Transverse colon (tissue), 4 donors: ENCODE measurements around the gene PPP6R3. TPM values are rescaled to one million over a fixed set of nuclear protein-coding genes. Genes with fewer than 3 reads are reported as not detected.

Experiments
- DNase-seq: peaks from one replicate; pipeline ENCODE4 v3.0.0-alpha.2; 2019
- H3K27ac ChIP-seq, 4 donors: fragments of 200-600 bp; sonication (generic); 2 replicates each; pipeline ENCODE4 v1.5.1; 2016 to 2018; ENCODE audit warnings: inconsistent platforms in 4 of 4
- H3K27me3 ChIP-seq: fragments of 200-600 bp; sonication (generic); 2 replicates; pipeline ENCODE4 v1.5.1; 2017; ENCODE audit warnings: inconsistent platforms
- H3K36me3 ChIP-seq, 4 donors: fragments of 200-600 bp; sonication (generic); 2 replicates each; pipeline ENCODE4 v1.5.1; 2017 to 2019; ENCODE audit warnings: inconsistent platforms in 4 of 4
- H3K4me1 ChIP-seq, 4 donors: fragments of 200-600 bp; sonication (generic); 2 replicates each; pipeline ENCODE4 v1.5.1; 2017 to 2020; ENCODE audit warnings: inconsistent platforms in 4 of 4
- H3K4me3 ChIP-seq, 4 donors: fragments of 200-600 bp; sonication (generic); 1 replicate in 1 of 4; 2 replicates in 3 of 4; pipeline versions ENCODE4 v1.5.1 to v1.6.1; 2017 to 2019; ENCODE audit warnings: inconsistent platforms in 4 of 4
- H3K9me3 ChIP-seq, 2 donors: fragments of 200-600 bp; sonication (generic); 2 replicates each; pipeline ENCODE4 v1.5.1; 2017 to 2019; ENCODE audit warnings: inconsistent platforms in 2 of 2
- EP300 ChIP-seq: sonication (generic); formaldehyde crosslinking; IDR thresholded peaks from one replicate; pipeline ENCODE4 v1.6.1; 2017; ENCODE audit warnings: antibody characterized with exemption, low read depth
- POLR2A ChIP-seq: fragments of 450-650 bp; IDR thresholded peaks from one replicate; pipeline ENCODE4 v1.6.1; 2016; ENCODE audit warnings: antibody characterized with exemption, mild to moderate bottlenecking, moderate library complexity
- POLR2AphosphoS5 ChIP-seq, 3 donors: sonication (generic); formaldehyde crosslinking; IDR thresholded peaks; one replicate each; pipeline ENCODE4 v1.6.1; 2016; ENCODE audit warnings: antibody characterized with exemption in 3 of 3
- WGBS, 2 donors: methylation state at CpG; one replicate each; pipeline ENCODE4 v1.1.5; 2018; ENCODE audit warnings: low coverage in 1 of 2; 5-methylcytosine and 5-hydroxymethylcytosine counted together
- in situ Hi-C, 4 donors: fragments of 200-750 bp; cut with MboI; loops; one replicate each; pipeline versions ENCODE4 v1.15.0 to v1.15.1; 2017; ENCODE audit warnings: low sequenced_read_pairs in 3 of 4, low pct_ligation_motif_present in 1 of 4, low pct_unique_long_range_greater_than_20kb in 1 of 4
- intact Hi-C: fragments of 100-400 bp; cut with DNase I; formaldehyde crosslinking; loops from one replicate; pipeline ENCODE4 v1.15.1; 2023; ENCODE audit warnings: low total_unique reads
- total RNA-seq, 4 donors: library from RNA; depleted of rRNA; stranded (reverse); fragments of >200 nt; gene quantifications; one replicate each; pipeline ENCODE4 v1.1.0, GENCODE V29; 2016
- TF ChIP-seq, protein P1 (sequence below), 5 experiments: fragments of 200-600 bp in 3 of 5; fragments of 450-650 bp in 2 of 5; sonication (generic) in 3 of 5; IDR thresholded peaks; 1 replicate in 2 of 5; 2 replicates in 3 of 5; pipeline ENCODE4 v1.5.1; 2016 to 2017; ENCODE audit warnings: antibody characterized with exemption in 5 of 5, inconsistent platforms in 3 of 5, mild to moderate bottlenecking in 2 of 5, moderate library complexity in 1 of 5

Gene PPP6R3
- total RNA-seq, 4 donors from 2014 or later, result 89.8 to 158 (median 117) TPM

DNA sequence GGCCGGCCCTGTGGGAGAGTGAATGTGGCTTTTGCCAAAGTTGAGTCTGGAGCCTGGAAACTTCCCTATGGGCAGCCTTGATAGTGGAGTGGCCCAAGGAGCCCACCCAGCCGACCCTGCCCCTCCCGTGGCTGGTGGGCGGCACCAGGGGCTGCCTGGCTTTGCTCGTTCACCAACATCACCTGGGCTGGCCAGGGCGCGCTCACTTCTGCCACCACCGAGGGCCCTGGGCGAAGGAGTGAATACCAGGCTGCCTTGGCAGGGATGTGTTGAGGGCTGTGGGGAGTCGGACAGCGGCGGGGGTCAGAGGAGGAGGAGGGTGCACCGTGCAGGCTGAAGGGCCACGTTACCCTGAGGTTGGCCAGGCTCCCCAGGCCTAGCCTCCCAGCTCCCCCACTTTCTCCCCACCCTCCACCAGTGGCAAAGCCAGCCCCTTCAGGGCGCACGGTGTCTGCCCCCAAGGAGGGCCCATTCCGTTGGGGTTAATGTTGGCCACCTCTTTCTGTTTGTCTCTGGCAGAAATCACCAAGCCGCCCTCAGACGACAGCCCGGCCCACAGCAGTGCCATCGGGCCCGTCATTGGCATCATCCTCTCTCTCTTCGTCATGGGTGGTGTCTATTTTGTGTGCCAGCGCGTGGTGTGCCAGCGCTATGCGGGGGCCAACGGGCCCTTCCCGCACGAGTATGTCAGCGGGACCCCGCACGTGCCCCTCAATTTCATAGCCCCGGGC, 22.5 kb upstream of the PPP6R3 start:
- Histone ChIP-seq H3K36me3 (peaks cover 0 to 8% (median 0%) of the 10 kb centered on the region in 4 donors), H3K27ac (no peak overlapping the region), H3K4me3 (no peak overlapping the region), H3K4me1 (peaks cover 0 to 9% (median 2%) of the 10 kb centered on the region in 4 donors), H3K27me3 (no peaks in the 10 kb centered on the region), H3K9me3 (no peaks in the 10 kb centered on the region)
- in situ Hi-C loops, result no loop called here
- TF ChIP-seq POLR2A (no peak), POLR2AphosphoS5 (IDR thresholded peaks at IDR 0.05) (no peak), EP300 (no peak)
- TF ChIP-seq, protein P1, sequence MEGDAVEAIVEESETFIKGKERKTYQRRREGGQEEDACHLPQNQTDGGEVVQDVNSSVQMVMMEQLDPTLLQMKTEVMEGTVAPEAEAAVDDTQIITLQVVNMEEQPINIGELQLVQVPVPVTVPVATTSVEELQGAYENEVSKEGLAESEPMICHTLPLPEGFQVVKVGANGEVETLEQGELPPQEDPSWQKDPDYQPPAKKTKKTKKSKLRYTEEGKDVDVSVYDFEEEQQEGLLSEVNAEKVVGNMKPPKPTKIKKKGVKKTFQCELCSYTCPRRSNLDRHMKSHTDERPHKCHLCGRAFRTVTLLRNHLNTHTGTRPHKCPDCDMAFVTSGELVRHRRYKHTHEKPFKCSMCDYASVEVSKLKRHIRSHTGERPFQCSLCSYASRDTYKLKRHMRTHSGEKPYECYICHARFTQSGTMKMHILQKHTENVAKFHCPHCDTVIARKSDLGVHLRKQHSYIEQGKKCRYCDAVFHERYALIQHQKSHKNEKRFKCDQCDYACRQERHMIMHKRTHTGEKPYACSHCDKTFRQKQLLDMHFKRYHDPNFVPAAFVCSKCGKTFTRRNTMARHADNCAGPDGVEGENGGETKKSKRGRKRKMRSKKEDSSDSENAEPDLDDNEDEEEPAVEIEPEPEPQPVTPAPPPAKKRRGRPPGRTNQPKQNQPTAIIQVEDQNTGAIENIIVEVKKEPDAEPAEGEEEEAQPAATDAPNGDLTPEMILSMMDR (IDR thresholded peaks at IDR 0.05), result no peak
- WGBS, 2 donors, result 94% methylated on average over 34 of the region's 34 CpGs; no CpG with 5 or more reads in 1 of the 2 donors
- intact Hi-C loops, result no loop called here
- no peak for DNase-seq

DNA sequence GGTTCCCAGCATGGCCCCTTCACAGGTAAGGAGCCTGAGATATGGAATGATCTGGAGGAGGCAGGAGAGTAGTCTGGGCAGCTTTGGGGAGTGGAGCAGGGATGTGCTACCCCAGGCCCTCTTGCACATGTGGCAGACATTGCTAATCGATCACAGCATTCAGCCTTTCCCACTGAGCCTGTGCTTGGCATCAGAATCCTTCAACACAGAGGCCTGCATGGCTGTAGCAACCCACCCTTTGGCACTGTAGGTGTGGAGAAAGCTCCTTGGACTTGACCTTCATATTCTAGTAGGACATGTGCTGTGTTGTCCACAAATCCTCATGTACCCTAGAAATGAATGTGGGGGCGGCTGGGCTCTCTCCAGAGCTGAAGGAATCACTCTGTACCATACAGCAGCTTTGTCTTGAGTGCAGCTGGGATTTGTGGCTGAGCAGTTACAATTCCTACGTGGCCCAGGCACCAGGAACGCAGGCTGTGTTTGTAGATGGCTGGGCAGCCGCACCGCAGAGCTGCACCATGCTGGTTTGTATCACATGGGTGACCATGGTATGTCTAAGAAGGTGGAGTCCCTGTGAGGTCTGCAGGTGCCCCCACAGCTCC, 21.8 kb upstream of the PPP6R3 start:
- peaks cover 0 to 5% (median 0%) of the 10 kb centered on the region in 4 donors for H3K36me3 ChIP-seq
- DNase-seq, result no peak
- H3K9me3 ChIP-seq, result no peaks in the 10 kb centered on the region
- no peak overlapping the region for H3K4me3 ChIP-seq
- in situ Hi-C loops (no loop called here), intact Hi-C loops (no loop called here)
- peaks cover 0 to 9% (median 2%) of the 10 kb centered on the region in 4 donors for H3K4me1 ChIP-seq
- H3K27me3 ChIP-seq, result no peaks in the 10 kb centered on the region
- TF ChIP-seq, protein P1 (IDR thresholded peaks at IDR 0.05), result no peak
- no peak for TF ChIP-seq POLR2AphosphoS5 (IDR thresholded peaks at IDR 0.05)
- TF ChIP-seq POLR2A, result no peak
- TF ChIP-seq EP300, result no peak
- no peak overlapping the region for H3K27ac ChIP-seq
- 86% methylated on average over 6 of the region's 6 CpGs; no CpG with 5 or more reads in 1 of the 2 donors for WGBS, 2 donors

DNA sequence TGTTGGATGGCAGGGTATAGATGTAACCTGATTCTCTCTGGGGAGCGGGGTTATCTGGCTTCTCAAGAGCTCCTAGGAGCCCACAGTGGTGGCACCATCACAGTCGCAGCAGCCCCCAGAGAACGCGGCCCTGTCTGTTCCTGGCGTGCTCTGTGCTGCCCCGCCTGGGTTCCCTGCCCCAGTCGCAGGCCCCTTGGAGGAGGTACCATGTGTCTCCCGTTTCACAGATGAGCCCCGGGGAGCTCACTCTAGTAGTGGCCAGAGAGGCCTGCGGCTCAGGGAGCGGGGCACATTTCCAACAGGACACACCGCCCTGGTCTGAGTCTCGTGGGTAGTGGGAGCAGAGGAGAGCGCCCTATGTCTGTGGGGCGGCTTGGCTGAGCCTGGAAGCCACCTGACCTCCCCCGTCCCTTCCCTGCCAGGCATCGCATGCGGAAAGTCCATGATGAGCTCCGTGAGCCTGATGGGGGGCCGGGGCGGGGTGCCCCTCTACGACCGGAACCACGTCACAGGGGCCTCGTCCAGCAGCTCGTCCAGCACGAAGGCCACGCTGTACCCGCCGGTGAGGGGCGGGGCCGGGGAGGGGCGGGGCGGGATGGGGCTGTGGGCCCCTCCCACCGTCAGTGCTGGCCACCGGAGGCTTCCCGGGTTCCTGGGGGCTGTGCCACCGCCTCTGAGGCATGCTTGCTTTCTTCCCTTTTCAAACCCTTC, 21.0 kb upstream of the PPP6R3 start:
- peak overlapping the region in 3 of 4 donors; percentile 6 to 19 (median 8) for H3K27ac ChIP-seq
- no peak overlapping the region for H3K4me3 ChIP-seq
- intact Hi-C loops, result loop anchor here (10.0 kb wide), 1 partner anchor 55 kb away; no protein-coding TSS in a partner anchor
- 77% methylated on average over 33 of the region's 38 CpGs; no CpG with 5 or more reads in 1 of the 2 donors for WGBS, 2 donors
- H3K4me1 ChIP-seq, result peaks cover 0 to 9% (median 2%) of the 10 kb centered on the region in 4 donors
- DNase-seq, result no peak
- TF ChIP-seq, protein P1 (IDR thresholded peaks at IDR 0.05), result no peak
- no peaks in the 10 kb centered on the region for H3K27me3 ChIP-seq
- in situ Hi-C loops, result loop anchor here in 1 of 4 donors (10.0 kb wide), 1 partner anchor 185 kb away; no protein-coding TSS in a partner anchor
- no peaks in the 10 kb centered on the region for H3K36me3 ChIP-seq
- H3K9me3 ChIP-seq, result no peaks in the 10 kb centered on the region

DNA sequence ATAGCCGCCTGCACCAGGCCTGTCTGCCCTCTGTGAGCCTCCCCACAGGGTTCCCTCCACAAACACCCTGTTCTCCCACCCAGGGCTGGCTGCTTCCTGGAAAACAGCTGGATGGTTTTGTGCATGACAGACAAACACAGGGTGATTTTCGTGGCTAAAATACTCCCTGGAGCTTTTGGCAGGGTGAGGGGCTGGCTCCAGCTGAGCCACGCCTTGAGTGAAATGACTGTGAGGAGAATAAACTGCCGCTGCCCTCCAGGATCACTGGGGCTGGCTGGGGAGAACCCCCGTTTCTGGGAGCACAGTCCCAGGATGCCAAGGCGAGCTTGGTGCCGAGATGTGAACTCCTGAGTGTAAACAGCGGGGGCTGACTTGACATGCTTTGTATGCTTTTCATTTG, 20.3 kb upstream of the PPP6R3 start:
- Histone ChIP-seq H3K27ac (peak overlapping the region in 3 of 4 donors; percentile 6 to 19 (median 8)), H3K4me3 (no peak overlapping the region), H3K9me3 (no peaks in the 10 kb centered on the region), H3K27me3 (no peaks in the 10 kb centered on the region), H3K36me3 (no peaks in the 10 kb centered on the region), H3K4me1 (peaks cover 0 to 9% (median 2%) of the 10 kb centered on the region in 4 donors)
- no peak for TF ChIP-seq EP300
- TF ChIP-seq, protein P1 (IDR thresholded peaks at IDR 0.05), result no peak
- no peak for TF ChIP-seq POLR2A
- no peak for TF ChIP-seq POLR2AphosphoS5 (IDR thresholded peaks at IDR 0.05)
- 75% methylated on average over 8 of the region's 8 CpGs; no CpG with 5 or more reads in 1 of the 2 donors for WGBS, 2 donors
- no peak for DNase-seq
- intact Hi-C loops, result loop anchor here (10.0 kb wide), 1 partner anchor 55 kb away; no protein-coding TSS in a partner anchor
- in situ Hi-C loops, result loop anchor here in 1 of 4 donors (10.0 kb wide), 1 partner anchor 185 kb away; no protein-coding TSS in a partner anchor
